Mucosa of rectum (tissue), 2 donors: Measurements from ENCODE around the gene LEPROT.

Source experiments
- H3K27ac ChIP-seq, 2 donors: one replicate each; pipeline ENCODE4 v1.7.0; 2013; ENCODE audit warnings: inconsistent platforms in 2 of 2, low read depth in 2 of 2, low read length in 2 of 2
- H3K27me3 ChIP-seq, 2 donors: one replicate each; pipeline ENCODE4 v1.7.0; 2013; ENCODE audit warnings: low read length in 2 of 2; ENCODE audit not compliant: control insufficient read depth in 2 of 2, insufficient read depth in 2 of 2
- H3K36me3 ChIP-seq, 2 donors: one replicate each; pipeline ENCODE4 v1.7.0; 2013; ENCODE audit warnings: low read length in 2 of 2; ENCODE audit not compliant: control insufficient read depth in 2 of 2, insufficient read depth in 2 of 2
- H3K4me1 ChIP-seq, 2 donors: one replicate each; pipeline ENCODE4 v1.7.0; 2013; ENCODE audit warnings: low read length in 2 of 2, mild to moderate bottlenecking in 1 of 2; ENCODE audit not compliant: control insufficient read depth in 2 of 2, insufficient read depth in 2 of 2
- H3K4me3 ChIP-seq, 2 donors: one replicate each; pipeline ENCODE4 v1.7.0; 2013; ENCODE audit warnings: low read length in 2 of 2
- H3K9ac ChIP-seq, 2 donors: one replicate each; pipeline ENCODE4 v1.7.0; 2013; ENCODE audit warnings: low read length in 2 of 2, low read depth in 1 of 2, mild to moderate bottlenecking in 1 of 2
- H3K9me3 ChIP-seq, 2 donors: one replicate each; pipeline ENCODE4 v1.7.0; 2013; ENCODE audit warnings: low read length in 2 of 2; ENCODE audit not compliant: control insufficient read depth in 2 of 2
- donor health status: healthy.
- donor health status: Normal muscosa, but diverticular disease.

Gene LEPROT

DNA sequence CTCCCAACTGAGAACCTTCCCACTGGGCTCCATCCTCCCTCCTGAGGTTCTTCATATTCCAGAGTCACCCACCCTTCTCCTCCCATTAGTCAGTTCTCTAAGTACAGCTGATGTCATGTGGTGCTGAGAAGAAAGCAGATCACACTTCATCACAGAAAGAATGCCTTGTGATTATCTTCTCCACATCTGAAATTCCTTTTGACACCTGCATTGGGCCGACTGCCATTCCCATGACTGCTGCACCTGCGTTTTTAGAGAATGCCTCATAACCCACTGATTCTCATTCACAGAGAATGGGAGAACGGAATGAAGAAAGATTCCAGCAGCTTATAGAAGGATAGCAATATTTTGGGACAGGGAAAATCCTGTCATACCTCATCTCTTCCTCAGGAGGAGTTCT is 14.3 kb downstream of the LEPROT start:
- no peaks in the 10 kb centered on the region for H3K4me1 ChIP-seq
- H3K27ac ChIP-seq = no peak overlapping the region
- H3K9ac ChIP-seq = no peak overlapping the region
- H3K9me3 ChIP-seq = no peaks in the 10 kb centered on the region
- no peaks in the 10 kb centered on the region for H3K27me3 ChIP-seq
- no peak overlapping the region for H3K4me3 ChIP-seq
- peaks cover 16 to 21% of the 10 kb centered on the region in 2 donors for H3K36me3 ChIP-seq

DNA sequence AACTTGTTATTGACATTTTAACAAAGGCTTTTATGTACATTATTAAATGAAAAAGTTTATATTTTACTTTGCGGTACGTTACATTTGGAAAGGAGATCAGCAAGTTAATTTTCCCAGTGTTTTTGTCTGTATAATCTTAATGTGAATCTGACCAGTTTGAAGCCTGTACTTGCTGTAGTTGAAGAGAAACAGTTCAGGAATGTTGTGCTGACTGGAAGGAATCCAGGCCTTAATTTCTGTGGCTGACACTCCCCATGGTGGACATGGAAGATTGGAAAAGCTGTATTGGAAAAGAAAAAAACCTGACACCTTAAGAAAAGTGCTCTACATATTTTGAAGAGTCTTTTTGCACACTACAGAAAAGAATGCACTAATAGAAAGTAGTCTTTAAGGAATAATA is 15.5 kb downstream of the LEPROT start:
- peaks cover 9% of the 10 kb centered on the region in 2 donors for H3K36me3 ChIP-seq
- H3K9me3 ChIP-seq = no peaks in the 10 kb centered on the region
- H3K27ac ChIP-seq = no peak overlapping the region
- no peaks in the 10 kb centered on the region for H3K27me3 ChIP-seq
- no peak overlapping the region for H3K9ac ChIP-seq
- no peaks in the 10 kb centered on the region for H3K4me1 ChIP-seq
- no peak overlapping the region for H3K4me3 ChIP-seq

DNA sequence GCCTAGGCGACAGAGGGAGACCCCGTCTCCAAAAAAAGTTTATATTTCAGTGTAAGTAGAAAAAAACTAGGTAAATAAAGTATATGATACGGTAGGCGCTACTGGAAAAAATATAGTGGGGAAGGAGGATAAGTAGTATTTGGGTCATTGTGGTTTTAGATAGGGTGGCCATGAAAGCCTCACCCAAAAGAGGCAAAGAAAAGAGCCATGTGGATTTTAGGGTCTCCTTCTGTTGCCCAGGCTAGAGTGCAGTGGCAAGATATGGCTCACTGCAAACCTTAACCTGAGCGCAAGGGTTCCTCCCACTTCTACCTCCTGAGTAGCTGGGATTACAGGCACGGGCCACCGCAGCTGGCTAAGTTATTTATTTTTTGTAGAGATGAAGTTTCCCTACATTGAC is 17.1 kb downstream of the LEPROT start:
- Histone ChIP-seq H3K4me3 (no peak overlapping the region), H3K27ac (no peak overlapping the region), H3K9me3 (no peaks in the 10 kb centered on the region), H3K9ac (no peak overlapping the region), H3K27me3 (no peaks in the 10 kb centered on the region), H3K4me1 (no peaks in the 10 kb centered on the region), H3K36me3 (peaks cover 9% of the 10 kb centered on the region in 2 donors)

DNA sequence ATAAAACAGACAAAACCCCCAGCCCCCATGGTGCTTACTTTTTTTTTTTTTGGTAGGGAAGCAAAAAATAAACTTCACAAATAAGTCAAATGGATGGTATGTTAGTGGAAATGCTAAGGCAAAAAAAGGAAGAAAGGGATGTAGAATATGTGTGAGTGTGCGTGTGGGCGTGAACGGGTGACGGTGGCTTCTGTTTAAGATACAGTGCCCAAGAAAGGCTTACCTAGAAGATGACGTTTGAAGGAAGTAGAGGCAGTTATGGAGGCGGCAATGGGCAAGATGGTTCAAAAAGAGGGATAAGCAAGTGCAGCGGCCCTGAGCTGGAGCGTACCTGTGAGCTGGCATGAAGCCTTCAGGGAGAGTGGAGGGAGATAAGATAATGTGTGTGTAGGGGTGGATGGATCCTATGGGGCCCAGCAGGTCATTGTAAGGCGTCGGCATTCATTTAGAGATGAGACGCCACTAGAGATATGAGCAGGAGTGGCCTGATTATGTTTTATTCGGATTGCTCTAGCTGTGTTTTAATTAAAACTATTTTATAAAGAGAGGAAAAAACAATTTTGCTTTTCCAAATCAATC is 19.9 kb downstream of the LEPROT start:
- H3K27ac ChIP-seq = no peak overlapping the region
- no peaks in the 10 kb centered on the region for H3K4me1 ChIP-seq
- H3K27me3 ChIP-seq = no peaks in the 10 kb centered on the region
- peaks cover 0 to 3% of the 10 kb centered on the region in 2 donors for H3K36me3 ChIP-seq
- H3K9ac ChIP-seq = no peak overlapping the region
- H3K4me3 ChIP-seq = no peak overlapping the region
- no peaks in the 10 kb centered on the region for H3K9me3 ChIP-seq

GRCh38 chr1:65440915-65441314 is 20.4 kb downstream of the LEPROT start:
- Histone ChIP-seq H3K9me3 (no peaks in the 10 kb centered on the region), H3K9ac (no peak overlapping the region), H3K27ac (no peak overlapping the region), H3K4me3 (no peak overlapping the region), H3K27me3 (no peaks in the 10 kb centered on the region), H3K36me3 (peaks cover 0 to 2% of the 10 kb centered on the region in 2 donors), H3K4me1 (no peaks in the 10 kb centered on the region)

GRCh38 chr1:65441464-65441863 is 21.0 kb downstream of the LEPROT start:
- no peak overlapping the region for H3K27ac ChIP-seq
- H3K4me3 ChIP-seq = no peak overlapping the region
- no peaks in the 10 kb centered on the region for H3K27me3 ChIP-seq
- no peaks in the 10 kb centered on the region for H3K9me3 ChIP-seq
- no peak overlapping the region for H3K9ac ChIP-seq
- no peaks in the 10 kb centered on the region for H3K4me1 ChIP-seq
- H3K36me3 ChIP-seq = no peaks in the 10 kb centered on the region

- H3K9me3 ChIP-seq = no peaks in the 10 kb centered on the region
- no peaks in the 10 kb centered on the region for H3K4me1 ChIP-seq
- no peak overlapping the region for H3K9ac ChIP-seq
- H3K4me3 ChIP-seq = no peak overlapping the region
- no peak overlapping the region for H3K27ac ChIP-seq
- H3K27me3 ChIP-seq = no peaks in the 10 kb centered on the region
- no peaks in the 10 kb centered on the region for H3K36me3 ChIP-seq
These were observed 22.0 kb downstream of the LEPROT start for GRCh38 chr1:65442442-65442841.

- Histone ChIP-seq H3K4me3 (no peak overlapping the region), H3K9me3 (no peaks in the 10 kb centered on the region), H3K4me1 (no peaks in the 10 kb centered on the region), H3K36me3 (no peaks in the 10 kb centered on the region), H3K27me3 (no peaks in the 10 kb centered on the region), H3K9ac (no peak overlapping the region), H3K27ac (no peak overlapping the region)
These were observed 23.2 kb downstream of the LEPROT start for GRCh38 chr1:65443647-65444046.

GRCh38 chr1:65444128-65444640 is 23.7 kb downstream of the LEPROT start:
- H3K4me1 ChIP-seq = no peaks in the 10 kb centered on the region
- H3K27me3 ChIP-seq = no peaks in the 10 kb centered on the region
- no peak overlapping the region for H3K27ac ChIP-seq
- H3K4me3 ChIP-seq = no peak overlapping the region
- no peaks in the 10 kb centered on the region for H3K9me3 ChIP-seq
- H3K9ac ChIP-seq = no peak overlapping the region
- H3K36me3 ChIP-seq = no peaks in the 10 kb centered on the region

DNA sequence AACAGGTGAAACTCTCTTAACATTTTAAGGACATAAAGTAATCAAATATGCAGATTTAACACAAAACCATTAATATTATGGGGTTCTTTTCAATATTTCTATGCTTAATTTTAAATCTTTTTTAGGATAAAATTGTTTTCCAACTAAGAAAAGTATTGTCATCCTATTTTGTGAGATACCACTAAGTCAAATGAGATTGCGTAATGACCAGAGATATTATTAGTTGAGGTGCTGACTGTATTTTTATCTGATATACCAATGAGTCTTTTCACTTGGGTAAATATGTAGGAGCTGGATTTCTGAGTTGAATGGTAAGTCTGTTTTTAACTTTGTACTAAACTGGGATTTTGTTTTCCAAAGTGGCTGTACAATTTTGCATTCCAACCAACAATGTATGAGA is 25.4 kb downstream of the LEPROT start:
- Histone ChIP-seq H3K4me3 (no peak overlapping the region), H3K4me1 (no peaks in the 10 kb centered on the region), H3K27ac (no peak overlapping the region), H3K9ac (no peak overlapping the region), H3K9me3 (no peaks in the 10 kb centered on the region), H3K36me3 (no peaks in the 10 kb centered on the region), H3K27me3 (no peaks in the 10 kb centered on the region)
